Hepatocyte (in vitro differentiated cells): ENCODE results near the gene CMSS1. TPM values are rescaled to one million over a fixed set of nuclear protein-coding genes. Genes with fewer than 3 reads are reported as not detected.

Experiments
- DNase-seq: peaks from one replicate; pipeline ENCODE4 v3.0.0-alpha.2; 2016; ENCODE audit warnings: low spot score
- H2AFZ ChIP-seq: fragments of 200-600 bp; sonication (generic); 2 replicates; pipeline ENCODE4 v1.6.0; 2016; ENCODE audit warnings: antibody characterized with exemption, mild to moderate bottlenecking
- H3K27ac ChIP-seq: fragments of 200-600 bp; sonication (generic); 2 replicates; pipeline ENCODE4 v1.5.1; 2016; ENCODE audit warnings: mild to moderate bottlenecking
- H3K27me3 ChIP-seq: fragments of 200-600 bp; sonication (generic); 2 replicates; pipeline ENCODE4 v1.6.1; 2016
- H3K36me3 ChIP-seq: fragments of 200-600 bp; sonication (generic); replicated peaks from 2 replicates; pipeline ENCODE4 v1.5.1; 2016; ENCODE audit warnings: low read depth; ENCODE audit not compliant: insufficient read depth
- H3K4me1 ChIP-seq: fragments of 200-600 bp; sonication (generic); 2 replicates; pipeline ENCODE4 v1.5.1; 2016; ENCODE audit warnings: mild to moderate bottlenecking, moderate library complexity; ENCODE audit not compliant: insufficient read depth
- H3K4me2 ChIP-seq: fragments of 200-600 bp; sonication (generic); 2 replicates; pipeline ENCODE4 v1.6.0; 2016
- H3K4me3 ChIP-seq: fragments of 200-600 bp; sonication (generic); 2 replicates; pipeline ENCODE4 v1.5.1; 2016; ENCODE audit warnings: mild to moderate bottlenecking
- H3K79me2 ChIP-seq: fragments of 200-600 bp; sonication (generic); 2 replicates; pipeline ENCODE4 v1.6.0; 2017; ENCODE audit warnings: mild to moderate bottlenecking
- H3K9me2 ChIP-seq: fragments of 200-600 bp; sonication (generic); replicated peaks from 2 replicates; pipeline ENCODE4 v1.6.0; 2017; ENCODE audit warnings: mild to moderate bottlenecking; ENCODE audit not compliant: insufficient read depth
- H3K9me3 ChIP-seq: fragments of 200-600 bp; sonication (generic); 2 replicates; pipeline ENCODE4 v1.5.1; 2016; ENCODE audit warnings: low read depth, mild to moderate bottlenecking
- H4K20me1 ChIP-seq: fragments of 200-600 bp; sonication (generic); 2 replicates; pipeline ENCODE4 v1.6.0; 2016; ENCODE audit warnings: mild to moderate bottlenecking; ENCODE audit not compliant: insufficient read depth, poor library complexity, severe bottlenecking
- EZH2 ChIP-seq: fragments of 200-600 bp; sonication (generic); IDR thresholded peaks from 2 replicates; pipeline ENCODE4 v1.6.1; 2016; ENCODE audit warnings: antibody characterized with exemption, mild to moderate bottlenecking, borderline replicate concordance
- EZH2phosphoT487 ChIP-seq: fragments of 200-600 bp; sonication (generic); IDR thresholded peaks from one replicate; pipeline ENCODE4 v1.6.1; 2018; ENCODE audit warnings: antibody characterized with exemption, mild to moderate bottlenecking, low read depth, moderate library complexity; ENCODE audit not compliant: unreplicated experiment, severe bottlenecking
- WGBS: methylation state at CpG from one replicate; pipeline ENCODE4 v1.1.6; 2016; ENCODE audit warnings: low lambda C conversion rate; ENCODE audit errors: missing lambda C conversion rate; 5-methylcytosine and 5-hydroxymethylcytosine counted together
- polyA plus RNA-seq: library from polyadenylated mRNA; unstranded; fragments of >200 nt; fragmentation: Nextera tagmentation; extraction: Ambion mirVana; gene quantifications from 2 replicates; pipeline ENCODE4 v1.2.1, GENCODE V29; 2016
- total RNA-seq: library from RNA; depleted of rRNA; stranded (reverse); fragments of >200 nt; gene quantifications from 2 replicates; pipeline ENCODE4 v1.2.3, GENCODE V29; 2014
- TF ChIP-seq, protein P1 (sequence below): fragments of 200-600 bp; sonication (generic); IDR thresholded peaks from 2 replicates; pipeline ENCODE4 v1.5.1; 2016; ENCODE audit warnings: antibody characterized with exemption, mild to moderate bottlenecking; ENCODE audit not compliant: poor library complexity

Gene CMSS1
- total and polyA plus RNA-seq, 2 experiments from 2014 or later: 11.8 to 17.0 TPM

DNA sequence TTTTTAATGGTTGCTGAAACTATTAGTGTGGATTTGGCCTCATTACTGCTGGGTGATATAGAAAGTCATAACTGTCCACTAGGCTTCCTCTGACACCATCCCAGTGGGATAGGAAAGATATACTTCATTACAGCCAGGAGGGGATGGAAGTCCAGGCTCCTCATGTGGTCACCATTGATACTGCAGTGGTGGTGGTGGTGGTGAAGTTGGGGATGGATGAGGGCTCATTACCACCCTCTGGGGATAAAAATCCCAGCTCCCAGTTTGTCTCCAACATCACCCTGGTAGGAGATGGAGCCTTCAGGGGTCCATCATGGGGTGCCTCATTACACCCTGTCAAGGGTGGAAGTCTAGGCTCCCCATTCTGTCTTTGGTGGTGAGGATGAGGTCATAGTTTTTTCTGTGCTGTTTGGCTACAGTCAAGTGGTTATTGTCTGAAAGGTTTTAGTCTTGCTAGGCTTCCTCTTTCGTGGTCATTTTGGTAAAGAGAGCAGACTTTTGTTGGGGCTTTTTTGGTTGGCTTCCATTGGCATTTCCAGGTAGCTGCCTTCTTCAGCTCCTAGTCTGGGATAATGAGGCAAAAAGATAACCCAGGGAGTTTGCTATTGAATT lies 326.7 kb downstream of the CMSS1 start:
- H3K9me3 ChIP-seq: peaks cover 6% of the 10 kb centered on the region
- no peak overlapping the region for H3K4me2 ChIP-seq
- H3K4me1 ChIP-seq: no peaks in the 10 kb centered on the region
- TF ChIP-seq EZH2phosphoT487 (no peak), EZH2 (no peak)
- TF ChIP-seq, protein P1, sequence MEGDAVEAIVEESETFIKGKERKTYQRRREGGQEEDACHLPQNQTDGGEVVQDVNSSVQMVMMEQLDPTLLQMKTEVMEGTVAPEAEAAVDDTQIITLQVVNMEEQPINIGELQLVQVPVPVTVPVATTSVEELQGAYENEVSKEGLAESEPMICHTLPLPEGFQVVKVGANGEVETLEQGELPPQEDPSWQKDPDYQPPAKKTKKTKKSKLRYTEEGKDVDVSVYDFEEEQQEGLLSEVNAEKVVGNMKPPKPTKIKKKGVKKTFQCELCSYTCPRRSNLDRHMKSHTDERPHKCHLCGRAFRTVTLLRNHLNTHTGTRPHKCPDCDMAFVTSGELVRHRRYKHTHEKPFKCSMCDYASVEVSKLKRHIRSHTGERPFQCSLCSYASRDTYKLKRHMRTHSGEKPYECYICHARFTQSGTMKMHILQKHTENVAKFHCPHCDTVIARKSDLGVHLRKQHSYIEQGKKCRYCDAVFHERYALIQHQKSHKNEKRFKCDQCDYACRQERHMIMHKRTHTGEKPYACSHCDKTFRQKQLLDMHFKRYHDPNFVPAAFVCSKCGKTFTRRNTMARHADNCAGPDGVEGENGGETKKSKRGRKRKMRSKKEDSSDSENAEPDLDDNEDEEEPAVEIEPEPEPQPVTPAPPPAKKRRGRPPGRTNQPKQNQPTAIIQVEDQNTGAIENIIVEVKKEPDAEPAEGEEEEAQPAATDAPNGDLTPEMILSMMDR: no peak
- DNase-seq: no peak
- H3K27me3 ChIP-seq: no peaks in the 10 kb centered on the region
- H4K20me1 ChIP-seq: no peaks in the 10 kb centered on the region
- no peak overlapping the region for H3K27ac ChIP-seq
- no peaks in the 10 kb centered on the region for H3K9me2 ChIP-seq
- no peaks in the 10 kb centered on the region for H3K79me2 ChIP-seq
- 93% methylated on average over 1 of the region's 1 CpG for WGBS
- H2AFZ ChIP-seq: no peak overlapping the region
- no peaks in the 10 kb centered on the region for H3K36me3 ChIP-seq
- H3K4me3 ChIP-seq: no peak overlapping the region

DNA sequence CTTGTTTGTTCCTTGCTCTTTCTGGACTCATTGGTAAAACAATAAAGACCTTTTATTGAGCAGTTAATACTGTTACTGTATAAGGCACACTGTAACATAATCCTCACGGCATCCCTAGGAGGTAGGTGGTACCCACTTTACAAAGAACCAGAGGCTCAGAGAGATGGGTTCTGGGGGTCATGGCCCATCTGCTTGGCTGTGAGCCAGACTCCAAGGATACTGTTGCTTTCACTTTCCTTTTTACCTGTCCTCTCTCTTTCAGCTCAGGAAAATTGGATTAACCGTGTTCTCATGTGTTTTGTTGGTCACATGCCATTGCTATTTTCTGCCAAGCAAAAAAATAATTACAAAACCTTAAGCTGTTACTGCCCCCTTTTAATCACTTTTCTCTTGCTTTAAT lies 331.5 kb downstream of the CMSS1 start:
- Histone ChIP-seq H3K27me3 (no peaks in the 10 kb centered on the region), H3K79me2 (no peaks in the 10 kb centered on the region), H4K20me1 (no peaks in the 10 kb centered on the region), H3K4me2 (no peak overlapping the region), H3K9me2 (no peaks in the 10 kb centered on the region), H3K9me3 (no peaks in the 10 kb centered on the region), H3K36me3 (no peaks in the 10 kb centered on the region), H3K4me3 (no peak overlapping the region), H2AFZ (no peak overlapping the region), H3K4me1 (no peaks in the 10 kb centered on the region), H3K27ac (no peak overlapping the region)
- TF ChIP-seq, protein P1: no peak
- TF ChIP-seq EZH2 (no peak), EZH2phosphoT487 (no peak)
- no peak for DNase-seq
- 77% methylated on average over 2 of the region's 2 CpGs for WGBS

GRCh38 chr3:100149713-100150415 lies 332.2 kb downstream of the CMSS1 start:
- Histone ChIP-seq H3K36me3 (no peaks in the 10 kb centered on the region), H4K20me1 (no peaks in the 10 kb centered on the region), H3K4me2 (no peak overlapping the region), H3K9me3 (no peaks in the 10 kb centered on the region), H3K9me2 (no peaks in the 10 kb centered on the region), H3K79me2 (no peaks in the 10 kb centered on the region), H3K4me3 (no peak overlapping the region), H3K27me3 (no peaks in the 10 kb centered on the region), H3K4me1 (no peaks in the 10 kb centered on the region), H2AFZ (no peak overlapping the region), H3K27ac (no peak overlapping the region)
- TF ChIP-seq EZH2 (no peak), EZH2phosphoT487 (no peak)
- TF ChIP-seq, protein P1: no peak
- WGBS: 94% methylated on average over 6 of the region's 6 CpGs
- DNase-seq: no peak
